Measurements from ENCODE around the gene SHC4. TPM values are rescaled to one million over a fixed set of nuclear protein-coding genes. Genes with fewer than 3 reads are reported as not detected.

The SHC4 gene
- total and polyA plus RNA-seq, 9 of the 15 experiments (the other 6 are each of a cell fraction or from before 2014, with no cell fraction given), result 0.43 to 1.2 (median 0.67) TPM

DNA sequence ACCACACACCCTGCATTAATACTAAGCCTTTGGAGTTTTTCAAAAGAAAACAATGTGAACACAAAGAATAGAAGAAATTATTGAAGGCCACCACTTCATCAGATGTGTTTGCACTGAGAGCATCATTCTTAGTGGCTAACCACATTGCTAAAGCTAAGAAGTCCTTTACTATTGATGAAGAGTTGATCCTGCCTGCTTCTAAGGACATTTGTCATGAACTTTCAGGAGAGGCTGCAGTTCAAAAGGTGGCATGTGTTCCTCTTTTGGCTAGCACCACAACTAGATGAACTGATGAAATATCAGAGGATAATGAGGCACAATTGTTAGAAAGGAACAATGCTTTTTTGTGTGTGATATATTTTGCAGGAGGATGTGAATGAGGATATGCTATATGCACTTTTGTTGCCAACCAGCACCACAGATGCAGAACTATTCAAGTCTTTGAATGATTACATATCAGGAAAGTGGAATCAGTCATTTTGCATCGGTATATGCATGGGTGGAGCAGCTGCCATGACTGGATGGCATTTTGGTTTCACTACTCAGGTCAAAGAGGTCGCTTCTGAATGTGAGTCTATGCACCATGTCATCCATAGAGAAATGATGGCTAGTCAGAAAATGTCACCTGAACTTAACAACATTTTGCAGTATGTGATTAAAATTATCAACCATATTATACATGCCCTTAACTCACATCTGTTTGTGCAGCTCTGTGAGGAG is 88.3 kb downstream of the SHC4 start (continued):
- TF ChIP-seq, protein P1, sequence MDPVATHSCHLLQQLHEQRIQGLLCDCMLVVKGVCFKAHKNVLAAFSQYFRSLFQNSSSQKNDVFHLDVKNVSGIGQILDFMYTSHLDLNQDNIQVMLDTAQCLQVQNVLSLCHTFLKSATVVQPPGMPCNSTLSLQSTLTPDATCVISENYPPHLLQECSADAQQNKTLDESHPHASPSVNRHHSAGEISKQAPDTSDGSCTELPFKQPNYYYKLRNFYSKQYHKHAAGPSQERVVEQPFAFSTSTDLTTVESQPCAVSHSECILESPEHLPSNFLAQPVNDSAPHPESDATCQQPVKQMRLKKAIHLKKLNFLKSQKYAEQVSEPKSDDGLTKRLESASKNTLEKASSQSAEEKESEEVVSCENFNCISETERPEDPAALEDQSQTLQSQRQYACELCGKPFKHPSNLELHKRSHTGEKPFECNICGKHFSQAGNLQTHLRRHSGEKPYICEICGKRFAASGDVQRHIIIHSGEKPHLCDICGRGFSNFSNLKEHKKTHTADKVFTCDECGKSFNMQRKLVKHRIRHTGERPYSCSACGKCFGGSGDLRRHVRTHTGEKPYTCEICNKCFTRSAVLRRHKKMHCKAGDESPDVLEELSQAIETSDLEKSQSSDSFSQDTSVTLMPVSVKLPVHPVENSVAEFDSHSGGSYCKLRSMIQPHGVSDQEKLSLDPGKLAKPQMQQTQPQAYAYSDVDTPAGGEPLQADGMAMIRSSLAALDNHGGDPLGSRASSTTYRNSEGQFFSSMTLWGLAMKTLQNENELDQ (CRISPR knock-in tag; IDR thresholded peaks at IDR 0.05; ENCODE audit: borderline replicate concordance), result no peak
- no peak for TF ChIP-seq ETS2 (tag; IDR thresholded peaks at IDR 0.05; ENCODE audit: borderline replicate concordance, poor library complexity, severe bottlenecking)
- no peak for TF ChIP-seq MCM2 (IDR thresholded peaks at IDR 0.05; ENCODE audit: low read depth)

DNA sequence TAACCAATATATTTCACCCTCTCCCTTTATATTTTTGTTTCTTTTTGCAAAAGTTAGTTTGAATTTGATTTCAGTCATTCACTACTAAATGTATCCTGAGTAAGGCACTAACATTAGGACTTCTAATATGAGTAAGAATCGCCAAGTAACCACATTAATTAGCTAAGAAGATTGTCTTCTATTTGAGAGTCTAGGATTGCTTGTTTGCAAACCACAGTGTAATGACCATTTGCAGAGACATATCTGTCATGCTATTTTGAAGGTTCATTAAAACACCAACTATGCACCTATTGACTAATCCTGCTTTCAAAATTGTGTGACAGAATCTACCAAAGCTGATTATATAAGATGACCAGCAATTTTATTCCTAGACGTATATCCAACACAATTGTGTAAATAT is 91.1 kb downstream of the SHC4 start:
- no peak for TF ChIP-seq ETV5 (CRISPR knock-in tag; IDR thresholded peaks at IDR 0.05; ENCODE audit: low read depth)
- no peak for TF ChIP-seq NR4A1 (CRISPR knock-in tag; IDR thresholded peaks at IDR 0.05)
- no peak for TF ChIP-seq NR4A1 (tag; IDR thresholded peaks at IDR 0.05)
- no peak for TF ChIP-seq FOXM1 (IDR thresholded peaks at IDR 0.05; ENCODE audit: low read depth)
- no peak for TF ChIP-seq FOXM1 (CRISPR knock-in tag; IDR thresholded peaks at IDR 0.05; ENCODE audit: low read depth)
- TF ChIP-seq TSC22D4 (tag; IDR thresholded peaks at IDR 0.05), result no peak
- TF ChIP-seq, protein P2, sequence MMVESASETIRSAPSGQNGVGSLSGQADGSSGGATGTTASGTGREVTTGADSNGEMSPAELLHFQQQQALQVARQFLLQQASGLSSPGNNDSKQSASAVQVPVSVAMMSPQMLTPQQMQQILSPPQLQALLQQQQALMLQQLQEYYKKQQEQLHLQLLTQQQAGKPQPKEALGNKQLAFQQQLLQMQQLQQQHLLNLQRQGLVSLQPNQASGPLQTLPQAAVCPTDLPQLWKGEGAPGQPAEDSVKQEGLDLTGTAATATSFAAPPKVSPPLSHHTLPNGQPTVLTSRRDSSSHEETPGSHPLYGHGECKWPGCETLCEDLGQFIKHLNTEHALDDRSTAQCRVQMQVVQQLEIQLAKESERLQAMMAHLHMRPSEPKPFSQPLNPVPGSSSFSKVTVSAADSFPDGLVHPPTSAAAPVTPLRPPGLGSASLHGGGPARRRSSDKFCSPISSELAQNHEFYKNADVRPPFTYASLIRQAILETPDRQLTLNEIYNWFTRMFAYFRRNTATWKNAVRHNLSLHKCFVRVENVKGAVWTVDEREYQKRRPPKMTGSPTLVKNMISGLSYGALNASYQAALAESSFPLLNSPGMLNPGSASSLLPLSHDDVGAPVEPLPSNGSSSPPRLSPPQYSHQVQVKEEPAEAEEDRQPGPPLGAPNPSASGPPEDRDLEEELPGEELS (CRISPR knock-in tag; IDR thresholded peaks at IDR 0.05; ENCODE audit: borderline replicate concordance), result no peak
- no peak for TF ChIP-seq CHD1 (IDR thresholded peaks at IDR 0.05; ENCODE audit: low read length)
- no peak for TF ChIP-seq TEAD4 (IDR thresholded peaks at IDR 0.05; ENCODE audit: low read length)
- TF ChIP-seq TEAD4 (CRISPR knock-in tag; IDR thresholded peaks at IDR 0.05; ENCODE audit: borderline replicate concordance), result no peak
- no peak for TF ChIP-seq HES1 (IDR thresholded peaks at IDR 0.05; ENCODE audit: low read depth)
- peaks cover 0 to 15% of the 10 kb centered on the region in 2 experiments; a peak in 2 of 5 replicates for H3K4me1 ChIP-seq (replicated peaks in 1 of 2; ENCODE audit: control insufficient read depth in 2 of 2, insufficient read depth in 2 of 2, low read length in 2 of 2)
- no peak overlapping the region for H3K4me2 ChIP-seq (ENCODE audit: insufficient read depth, low read length)
- H3K36me3 ChIP-seq (ENCODE audit: control insufficient read depth, insufficient read depth, low read length), result no peaks in the 10 kb centered on the region
- no peak overlapping the region for H3K27ac ChIP-seq (ENCODE audit: extremely low read depth, low read depth, low read length)
- ChIA-PET POLR2A (no interaction called here), CTCF (ENCODE audit: low intra/inter-chr PET ratio) (no interaction called here)
- no TSS peak for BruUV-seq (replicated peaks)
- 18% methylated on average over 2 of the region's 2 CpGs for WGBS (ENCODE audit: insufficient coverage, low coverage, missing lambda C conversion rate)
- in situ Hi-C loops (cut with MboI), result no loop called here
- no peaks in the 10 kb centered on the region for H3K27me3 ChIP-seq (ENCODE audit: control insufficient read depth in 2 of 2, insufficient read depth in 2 of 2, low read length in 2 of 2)
- no peak for ATAC-seq
- H3K79me2 ChIP-seq (ENCODE audit: control insufficient read depth, insufficient read depth, low read length), result no peaks in the 10 kb centered on the region; the same call in 2 of the 3 replicates
- intact Hi-C loops (cut with micrococcal nuclease), result no loop called here
- H3K4me3 ChIP-seq, result no peak overlapping the region
- DNase-seq (ENCODE audit: extremely low read depth in 1 of 4, low spot score in 3 of 4), result no peak
- H4K20me1 ChIP-seq (replicated peaks; ENCODE audit: control insufficient read depth, insufficient read depth, low read length), result no peaks in the 10 kb centered on the region
- H3K9ac ChIP-seq (ENCODE audit: insufficient read depth in 1 of 2, low read depth in 2 of 2, low read length in 2 of 2), result no peak overlapping the region
- no peak for FAIRE-seq
- H3K9me3 ChIP-seq (replicated peaks; ENCODE audit: control insufficient read depth, insufficient read depth, low read depth, low read length), result no peaks in the 10 kb centered on the region
- peak overlapping the region; percentile 23; the same call in 1 of the 2 replicates for H2AFZ ChIP-seq (ENCODE audit: low read depth, low read length)
- H3K9me1 ChIP-seq (ENCODE audit: control insufficient read depth, insufficient read depth, low read length), result no peaks in the 10 kb centered on the region

All from K562 (cell line).